Left renal pelvis (tissue), 4 donors: Measurements from ENCODE around the gene PDZRN3. TPM values are rescaled to one million over a fixed set of nuclear protein-coding genes. Genes with fewer than 3 reads are reported as not detected.
A peak's percentile ranks its signal among the peaks of the same experiment; 100 is the strongest.

ENCODE experiments used
- DNase-seq, 4 donors: peaks; one replicate each; pipeline ENCODE4 v3.0.0-alpha.2; 2013; ENCODE audit warnings: low read depth in 4 of 4, low spot score in 3 of 4
- polyA plus RNA-seq, 4 donors: library from polyadenylated mRNA; unstranded; fragments of 120-200 nt; gene quantifications; one replicate each; pipeline ENCODE4 v1.2.1, GENCODE V29; 2013; ENCODE audit not compliant: insufficient read length in 4 of 4

Gene PDZRN3
- polyA plus RNA-seq, 4 donors, result 35.8 to 56.4 (median 48.3) TPM

- no peak for DNase-seq
Measured at GRCh38 chr3:73530022-73530396, 94.7 kb downstream of the PDZRN3 start.

DNA sequence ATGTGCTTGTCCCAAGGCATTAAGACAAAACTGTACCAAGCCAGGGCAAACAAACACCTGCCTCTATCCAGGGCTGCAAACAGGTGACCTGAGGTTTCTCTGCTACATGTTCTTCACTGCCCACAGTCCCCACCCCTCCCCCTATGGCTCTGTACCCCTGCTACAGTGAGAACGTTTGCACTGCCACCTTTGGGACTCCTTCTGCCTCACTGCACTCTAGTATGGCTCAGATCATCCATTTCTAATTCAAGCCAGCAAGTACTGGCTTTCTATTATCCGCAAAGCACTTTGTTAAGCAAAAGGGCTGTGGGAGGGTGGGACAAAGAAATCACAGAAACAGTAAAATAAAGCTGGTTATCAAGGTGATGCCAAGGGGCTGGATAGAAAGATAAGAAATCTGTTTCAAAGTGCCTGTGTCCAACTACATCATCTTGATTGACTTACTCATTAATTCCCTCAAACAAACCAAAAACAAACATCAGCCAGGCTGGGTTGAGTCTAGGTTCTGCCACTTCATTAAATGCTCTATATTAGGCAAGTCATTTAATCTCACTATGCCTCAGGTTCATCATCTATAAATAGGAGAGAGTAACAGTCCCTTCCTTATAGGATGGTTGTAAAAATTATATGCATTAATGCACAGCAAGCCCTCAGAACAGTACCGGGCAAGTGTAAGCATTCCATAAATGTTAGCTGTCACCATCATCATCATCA is 95.3 kb downstream of the PDZRN3 start:
- DNase-seq, result no peak

DNA sequence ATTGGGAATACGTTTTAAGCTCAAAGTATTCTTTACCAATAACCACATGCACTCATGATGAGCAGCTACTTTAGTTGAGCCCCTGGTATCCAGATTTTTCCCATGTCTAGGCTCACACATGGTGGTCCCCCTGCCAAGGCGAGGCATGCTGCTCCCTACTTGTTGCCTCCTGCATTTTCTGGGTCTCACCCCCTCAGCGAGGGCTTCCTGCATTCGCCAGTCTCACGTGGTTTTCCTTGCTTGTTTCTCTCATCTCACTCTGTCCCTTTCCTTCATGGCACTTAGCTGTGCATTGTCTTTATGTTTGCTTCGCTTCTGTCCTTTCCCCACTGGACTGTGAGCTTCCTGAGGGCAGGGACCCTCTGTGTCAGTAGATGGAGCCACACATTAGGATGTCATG is 99.2 kb downstream of the PDZRN3 start:
- DNase-seq, result no peak

- no peak for DNase-seq
Measured at GRCh38 chr3:73523661-73524060, 101.1 kb downstream of the PDZRN3 start.

DNA sequence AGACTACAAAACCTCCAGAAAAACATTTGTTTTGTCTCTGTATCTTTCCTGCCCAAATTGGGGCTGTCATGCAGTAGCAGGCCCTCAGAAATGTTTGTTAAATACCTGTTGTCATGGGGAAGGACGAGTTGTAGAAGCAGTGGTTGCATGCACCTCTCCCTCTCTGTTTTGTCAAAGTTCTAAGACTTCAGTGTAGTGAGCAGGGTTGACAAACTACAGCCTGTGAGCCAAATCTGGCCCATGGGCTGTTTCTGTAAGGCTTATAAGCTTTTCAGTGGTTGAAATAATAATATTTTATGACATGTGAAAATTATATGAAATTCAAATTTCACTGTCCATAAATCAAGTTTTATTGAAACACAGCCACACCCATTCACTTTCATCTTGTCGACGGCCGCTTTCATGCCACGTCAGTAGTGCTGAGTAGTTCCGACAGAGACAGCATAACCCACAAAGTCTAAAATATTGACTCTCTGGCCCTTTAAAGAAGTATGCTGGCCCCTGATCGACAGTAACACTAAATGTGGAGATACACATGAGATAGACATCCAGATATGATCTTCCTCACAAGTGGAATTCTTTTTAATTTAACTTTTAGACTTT is 102.9 kb downstream of the PDZRN3 start:
- no peak for DNase-seq

DNA sequence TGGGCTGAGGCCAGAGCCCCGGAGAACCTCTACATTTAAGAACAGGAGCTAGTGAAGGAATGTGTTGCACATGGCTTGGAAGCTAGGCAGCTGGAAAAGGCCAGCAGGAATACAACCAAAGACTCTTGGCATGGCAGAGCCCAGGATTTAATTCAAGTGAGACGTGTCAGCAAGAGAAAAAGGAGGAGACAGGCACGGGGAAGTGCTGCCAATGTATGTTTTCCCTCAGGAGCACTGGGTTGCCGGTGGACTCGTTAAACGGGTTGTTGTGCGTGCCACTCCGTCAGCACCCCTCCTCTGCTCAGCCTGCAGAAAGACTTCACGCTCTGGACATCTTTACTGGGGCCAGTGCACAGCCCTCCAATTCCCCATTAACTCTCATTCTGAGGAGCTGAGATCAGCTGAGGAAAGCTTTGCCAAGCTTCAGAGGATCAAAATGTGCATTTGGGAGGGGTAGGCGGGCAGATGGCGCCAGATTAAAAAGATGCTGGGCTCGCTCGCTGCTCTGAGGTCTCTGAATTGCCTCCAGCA is 103.7 kb downstream of the PDZRN3 start:
- DNase-seq, result no peak

GRCh38 chr3:73516631-73517030 is 108.1 kb downstream of the PDZRN3 start:
- no peak for DNase-seq

GRCh38 chr3:73513260-73513659 is 111.5 kb downstream of the PDZRN3 start:
- peak in 2 of 4 donors; percentile 60 to 72 for DNase-seq

- DNase-seq, result no peak
Measured at GRCh38 chr3:73511571-73512525, 112.9 kb downstream of the PDZRN3 start.

DNA sequence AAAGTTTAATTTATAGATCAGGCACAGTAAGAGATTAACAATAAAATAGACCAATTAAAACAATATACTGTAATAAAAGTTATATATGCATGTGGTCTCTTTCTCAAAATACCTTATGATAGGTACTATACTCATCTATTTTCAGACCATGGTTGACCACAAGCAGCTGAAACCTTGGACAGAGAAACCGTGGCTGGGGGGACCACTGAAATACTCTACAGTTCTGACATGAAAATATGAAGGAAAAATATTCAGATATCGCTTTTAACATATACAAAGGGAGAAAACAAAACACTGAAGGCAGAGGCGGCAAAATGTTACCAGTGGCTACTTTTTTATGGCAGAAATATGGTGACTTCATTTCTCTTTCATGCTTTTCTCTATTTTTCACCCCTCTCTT is 114.0 kb downstream of the PDZRN3 start:
- DNase-seq, result no peak

- no peak for DNase-seq
Measured at GRCh38 chr3:73510334-73510733, 114.4 kb downstream of the PDZRN3 start.

GRCh38 chr3:73509816-73510215 is 114.9 kb downstream of the PDZRN3 start:
- DNase-seq, result no peak

- DNase-seq, result no peak
Measured at GRCh38 chr3:73509066-73509465, 115.7 kb downstream of the PDZRN3 start.

DNA sequence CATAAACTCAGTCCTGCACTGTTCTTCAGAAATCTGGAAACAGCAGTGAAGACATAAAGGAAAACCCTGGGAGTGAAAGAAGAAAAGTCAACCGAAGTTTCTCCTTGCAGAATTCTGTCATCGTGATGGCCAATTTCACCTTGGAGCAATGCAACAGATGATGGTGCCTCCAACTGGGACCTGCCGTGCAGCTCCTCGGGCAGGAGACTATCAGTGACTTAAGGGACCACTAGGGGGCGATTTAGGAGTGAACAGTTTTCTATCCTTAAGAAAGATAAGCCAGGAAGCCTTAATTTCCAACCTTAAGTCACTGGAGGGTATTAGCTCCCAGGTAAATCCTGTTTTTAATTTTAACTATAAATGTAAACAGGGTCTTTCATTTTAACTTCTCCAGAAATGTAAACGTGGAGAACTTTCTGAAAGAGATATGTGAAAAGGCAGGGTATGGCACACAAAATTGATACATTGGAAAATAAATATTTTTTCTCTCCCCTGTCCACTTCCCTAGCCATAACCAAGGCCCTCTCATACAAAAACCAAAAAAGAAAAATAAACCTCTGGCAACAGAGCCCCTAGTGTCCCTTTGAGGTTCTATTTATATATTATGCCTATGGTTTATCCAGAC is 116.3 kb downstream of the PDZRN3 start:
- peak in 1 of 4 donors; percentile 53 for DNase-seq

- no peak for DNase-seq
Measured at GRCh38 chr3:73504852-73505251, 119.9 kb downstream of the PDZRN3 start.

- DNase-seq, result no peak
Measured at GRCh38 chr3:73504239-73504638, 120.5 kb downstream of the PDZRN3 start.

DNA sequence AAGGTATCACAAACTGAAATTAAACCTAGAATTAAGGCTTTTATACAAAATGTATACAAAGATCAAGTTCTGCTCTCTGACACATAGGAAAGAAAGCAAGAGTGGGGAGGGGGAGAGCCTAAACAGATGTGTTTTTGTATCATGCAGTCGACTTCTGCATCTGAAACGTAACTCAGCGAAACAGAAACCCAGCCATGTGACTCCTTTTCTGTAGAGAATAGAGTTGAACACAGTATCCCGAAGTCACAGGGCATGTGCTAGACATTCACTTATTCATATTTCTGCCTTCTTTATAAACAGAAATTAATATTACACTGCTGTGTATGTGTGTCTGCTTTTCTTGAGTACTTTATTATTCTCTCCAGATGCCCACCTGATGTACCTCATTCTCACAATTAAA is 121.0 kb downstream of the PDZRN3 start:
- no peak for DNase-seq

DNA sequence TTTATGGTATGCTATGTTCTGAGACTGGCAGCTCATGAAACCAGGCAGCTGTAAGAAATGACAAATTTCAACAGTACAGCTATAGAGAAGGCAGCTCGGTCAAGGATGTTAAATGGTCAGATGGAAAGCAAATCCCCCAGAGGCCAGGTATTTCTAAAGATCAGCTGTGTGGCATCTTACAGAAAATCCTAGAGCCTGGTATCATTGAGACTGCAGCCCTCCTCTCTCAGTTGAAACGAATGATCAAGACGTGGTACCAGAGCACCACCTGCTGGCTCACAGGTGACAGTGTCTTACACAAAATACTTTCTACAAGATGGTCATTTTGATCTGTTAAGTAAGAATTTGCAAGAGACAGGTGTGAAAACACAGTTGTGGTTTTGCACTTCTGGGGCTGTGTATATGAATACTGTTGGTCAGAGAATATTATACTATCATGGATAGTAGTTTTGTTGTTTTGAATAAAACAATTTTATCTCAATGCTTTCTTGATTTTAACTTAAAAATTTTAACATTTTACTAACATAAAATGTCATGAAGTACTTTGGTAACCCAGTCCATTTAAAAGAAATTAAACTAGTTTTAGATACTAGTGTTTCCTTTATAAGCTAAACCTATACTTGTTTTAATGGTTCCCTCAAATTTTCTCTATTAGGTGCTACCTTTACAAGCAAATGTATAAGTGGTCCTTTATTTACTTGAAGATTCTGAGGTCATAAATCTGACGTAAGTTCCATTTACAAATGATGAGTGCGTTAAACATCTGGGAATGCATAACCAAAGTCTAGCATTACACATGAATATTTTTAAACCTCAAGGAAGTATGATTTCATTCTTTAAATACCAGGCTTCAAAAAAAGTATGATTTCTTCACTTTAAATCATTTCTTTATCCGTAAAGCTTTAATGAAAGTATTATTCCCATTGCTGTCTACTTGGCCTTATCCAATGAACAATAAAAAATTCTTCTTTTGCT is 121.8 kb downstream of the PDZRN3 start:
- DNase-seq, result peak in 3 of 4 donors; percentile 59 to 72 (median 71)

- no peak for DNase-seq
Measured at GRCh38 chr3:73500321-73500720, 124.4 kb downstream of the PDZRN3 start.

DNA sequence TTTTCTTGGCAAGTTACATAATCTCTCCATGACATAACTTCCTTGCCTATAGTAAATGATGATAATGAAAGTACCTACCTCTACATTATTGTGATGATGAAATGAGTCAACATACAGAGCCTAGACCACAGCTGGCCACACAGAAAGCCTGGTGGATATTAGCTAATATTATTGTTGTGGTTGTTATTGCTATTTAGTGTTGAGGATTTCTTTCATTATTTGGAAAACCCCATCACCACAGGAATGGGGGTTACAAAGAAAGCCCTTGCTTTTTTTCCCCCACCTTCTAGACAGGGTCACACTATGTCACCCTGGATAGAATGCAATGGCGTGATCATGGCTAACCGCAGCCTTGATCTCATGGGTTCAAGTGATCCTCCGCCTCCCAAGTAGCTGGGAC is 125.0 kb downstream of the PDZRN3 start:
- DNase-seq, result no peak
